HFFc6 (cell line): ENCODE data around the gene PLXDC1. TPM values are rescaled to one million over a fixed set of nuclear protein-coding genes. Genes with fewer than 3 reads are reported as not detected.

ENCODE experiments used
- DNase-seq: peaks from one replicate; pipeline ENCODE4 v3.0.0-alpha.2; 2018
- H3K27ac Mint-ChIP-seq: 2 replicates; pipeline ENCODE4 v1.8.0; 2020; ENCODE audit warnings: mild to moderate bottlenecking, mixed read lengths
- H3K27me3 Mint-ChIP-seq: 2 replicates; pipeline ENCODE4 v1.8.0; 2021; ENCODE audit warnings: mild to moderate bottlenecking, moderate library complexity, mixed read lengths; ENCODE audit not compliant: insufficient read depth
- H3K36me3 Mint-ChIP-seq: 2 replicates; pipeline ENCODE4 v1.8.0; 2021; ENCODE audit warnings: low read depth, mixed read lengths
- H3K4me1 Mint-ChIP-seq: 2 replicates; pipeline ENCODE4 v1.8.0; 2020; ENCODE audit warnings: low read depth, mixed read lengths
- H3K4me3 Mint-ChIP-seq: 2 replicates; pipeline ENCODE4 v1.8.0; 2020; ENCODE audit warnings: mild to moderate bottlenecking, moderate library complexity, mixed read lengths
- H3K9me3 Mint-ChIP-seq: 2 replicates; pipeline ENCODE4 v1.8.0; 2020; ENCODE audit warnings: mild to moderate bottlenecking, mixed read lengths
- total RNA-seq, 6 experiments: library from RNA; stranded (reverse); fragmentation: NEBNext Ultra II Directional; extraction: Animal tissue kit (Norgen Biotek cat#: 25700); gene quantifications; 2 replicates in 1 of 6; 3 replicates in 5 of 6; pipeline ENCODE4 v1.2.3, GENCODE V29; 2021
- TF ChIP-seq, protein P1 (sequence below): fragments of 200-600 bp; sonication (generic); IDR thresholded peaks from 2 replicates; pipeline ENCODE4 v1.5.0; 2021; ENCODE audit warnings: antibody characterized with exemption, mild to moderate bottlenecking

PLXDC1 gene
- total RNA-seq, 6 experiments from 2014 or later, result 0.20 to 2.2 (median 0.69) TPM

DNA sequence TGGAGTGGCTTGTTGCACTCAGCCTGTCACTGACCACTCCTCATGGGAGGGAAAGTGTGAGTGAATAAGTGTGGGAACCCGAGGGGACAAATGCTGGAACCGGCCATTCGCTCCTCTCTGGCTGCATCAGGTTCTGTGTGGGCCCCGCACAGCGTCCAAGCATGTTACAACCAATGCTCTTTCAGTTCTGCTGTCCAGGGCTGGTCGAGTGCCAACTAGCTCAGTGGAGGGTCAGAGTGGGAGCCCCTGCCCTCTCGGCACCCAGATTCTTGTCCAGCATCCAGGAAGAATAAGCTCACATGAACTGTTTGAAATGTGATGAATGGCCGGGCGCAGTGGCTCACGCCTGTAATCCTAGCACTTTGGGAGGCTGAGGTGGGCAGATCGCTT is 135.9 kb downstream of the PLXDC1 start:
- H3K4me1 Mint-ChIP-seq, result peaks cover 30% of the 10 kb centered on the region
- TF ChIP-seq, protein P1, sequence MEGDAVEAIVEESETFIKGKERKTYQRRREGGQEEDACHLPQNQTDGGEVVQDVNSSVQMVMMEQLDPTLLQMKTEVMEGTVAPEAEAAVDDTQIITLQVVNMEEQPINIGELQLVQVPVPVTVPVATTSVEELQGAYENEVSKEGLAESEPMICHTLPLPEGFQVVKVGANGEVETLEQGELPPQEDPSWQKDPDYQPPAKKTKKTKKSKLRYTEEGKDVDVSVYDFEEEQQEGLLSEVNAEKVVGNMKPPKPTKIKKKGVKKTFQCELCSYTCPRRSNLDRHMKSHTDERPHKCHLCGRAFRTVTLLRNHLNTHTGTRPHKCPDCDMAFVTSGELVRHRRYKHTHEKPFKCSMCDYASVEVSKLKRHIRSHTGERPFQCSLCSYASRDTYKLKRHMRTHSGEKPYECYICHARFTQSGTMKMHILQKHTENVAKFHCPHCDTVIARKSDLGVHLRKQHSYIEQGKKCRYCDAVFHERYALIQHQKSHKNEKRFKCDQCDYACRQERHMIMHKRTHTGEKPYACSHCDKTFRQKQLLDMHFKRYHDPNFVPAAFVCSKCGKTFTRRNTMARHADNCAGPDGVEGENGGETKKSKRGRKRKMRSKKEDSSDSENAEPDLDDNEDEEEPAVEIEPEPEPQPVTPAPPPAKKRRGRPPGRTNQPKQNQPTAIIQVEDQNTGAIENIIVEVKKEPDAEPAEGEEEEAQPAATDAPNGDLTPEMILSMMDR, result no peak
- DNase-seq, result no peak
- H3K27ac Mint-ChIP-seq, result no peak overlapping the region
- H3K9me3 Mint-ChIP-seq, result peaks cover 11% of the 10 kb centered on the region; the same call in 1 of the 2 replicates
- H3K36me3 Mint-ChIP-seq, result no peaks in the 10 kb centered on the region; the same call in 1 of the 2 replicates
- H3K4me3 Mint-ChIP-seq, result no peak overlapping the region
- H3K27me3 Mint-ChIP-seq, result no peaks in the 10 kb centered on the region; the same call in 1 of the 2 replicates

DNA sequence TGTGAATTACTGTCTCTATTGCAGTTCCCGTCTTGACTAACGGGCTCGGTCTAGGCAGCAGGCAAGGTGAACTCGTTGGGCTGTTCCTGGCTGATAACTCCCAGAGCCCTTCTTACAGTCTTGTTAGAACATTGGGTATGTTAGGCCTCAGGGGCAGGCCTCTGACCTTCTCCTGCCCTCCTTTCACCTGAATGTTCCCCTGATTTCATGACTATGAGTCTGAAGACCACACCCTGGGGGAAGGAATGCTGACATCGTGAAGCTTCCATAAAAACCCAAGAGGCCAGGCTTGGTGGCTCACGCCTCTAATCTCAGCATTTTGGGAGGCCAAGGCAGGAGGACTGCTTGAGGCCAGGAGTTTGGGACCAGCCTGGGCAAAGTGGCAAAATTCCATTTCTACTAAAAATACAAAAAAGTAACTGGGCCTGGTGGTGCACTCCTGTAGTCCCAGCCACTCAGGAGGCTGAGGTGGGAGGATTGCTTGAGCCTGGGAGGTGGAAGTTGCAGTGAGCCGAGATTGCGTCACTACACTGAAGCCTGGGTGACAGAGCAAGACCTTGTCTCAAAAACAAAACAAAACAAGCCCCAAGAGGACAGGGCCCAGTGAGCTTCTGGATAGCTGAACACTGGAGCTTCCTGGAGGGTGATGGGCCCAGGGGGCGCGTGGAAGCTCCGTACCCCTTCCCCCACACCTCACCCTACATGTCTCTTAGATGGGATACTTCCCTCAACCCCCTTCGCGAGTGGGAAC is 136.5 kb downstream of the PLXDC1 start:
- H3K27ac Mint-ChIP-seq, result peak overlapping the region; percentile 65
- peaks cover 30% of the 10 kb centered on the region for H3K4me1 Mint-ChIP-seq
- TF ChIP-seq, protein P1, result 0 out of 2 replicates have a peak, but pooled peaks have one; percentile 12
- H3K4me3 Mint-ChIP-seq, result no peak overlapping the region
- H3K27me3 Mint-ChIP-seq, result no peaks in the 10 kb centered on the region; the same call in 1 of the 2 replicates
- H3K36me3 Mint-ChIP-seq, result no peaks in the 10 kb centered on the region; the same call in 1 of the 2 replicates
- DNase-seq, result no peak
- peaks cover 11% of the 10 kb centered on the region; the same call in 1 of the 2 replicates for H3K9me3 Mint-ChIP-seq

DNA sequence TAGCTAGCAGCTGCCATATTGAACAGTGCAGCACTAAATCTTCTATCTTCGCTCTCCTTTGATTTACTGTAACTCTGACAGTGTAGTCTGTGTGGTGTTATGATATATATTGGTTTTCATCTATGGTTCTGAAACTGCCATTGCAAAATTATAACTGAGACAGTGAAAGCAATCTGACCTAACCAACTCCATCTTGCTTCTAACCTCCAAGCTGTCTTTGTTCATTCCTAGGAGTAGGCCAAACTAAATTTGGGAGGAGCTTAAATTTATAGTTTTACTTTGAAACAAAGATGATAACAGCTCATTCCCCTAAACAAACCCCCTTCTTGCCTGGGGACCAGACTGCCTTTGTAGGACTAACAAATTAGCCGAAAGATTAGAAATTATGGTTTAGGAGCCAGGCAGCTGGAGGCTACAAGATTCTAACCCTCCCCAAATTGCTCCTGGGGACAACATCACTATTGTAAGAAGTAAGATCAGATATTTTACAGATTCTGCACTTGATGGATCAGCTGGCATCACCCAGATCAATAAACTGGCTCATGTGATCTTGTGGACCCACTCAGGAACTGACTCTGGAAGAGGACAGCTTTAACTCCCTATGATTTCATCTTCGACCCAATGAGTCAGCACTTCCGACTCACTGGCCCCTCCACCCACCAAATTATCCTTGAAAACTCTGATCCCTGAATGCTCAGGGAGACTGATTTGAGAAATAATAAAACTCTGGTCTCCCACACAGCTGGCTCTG is 137.2 kb downstream of the PLXDC1 start:
- DNase-seq, result peak; percentile 31
- Mint-ChIP-seq H3K9me3 (peaks cover 5% of the 10 kb centered on the region; the same call in 1 of the 2 replicates), H3K36me3 (no peaks in the 10 kb centered on the region; the same call in 1 of the 2 replicates), H3K4me3 (no peak overlapping the region), H3K4me1 (peaks cover 30% of the 10 kb centered on the region), H3K27ac (peak overlapping the region; percentile 65), H3K27me3 (no peaks in the 10 kb centered on the region; the same call in 1 of the 2 replicates)
- TF ChIP-seq, protein P1, result no peak

Other genes starting within 250 kb of the PLXDC1 start
- not detected for gene FBXO47, start 184.2 kb downstream of the PLXDC1 start, total RNA-seq
- not detected for gene ARL5C, start 14.5 kb upstream of the PLXDC1 start, total RNA-seq
- gene CACNB1, start 46.0 kb upstream of the PLXDC1 start, total RNA-seq, result 1 to 10 TPM; 5.1 to 7.0 (median 6.1) TPM
- 1,000 to 10,000 TPM; 1,574 to 1,911 (median 1,762) TPM for gene RPL19, start 48.6 kb upstream of the PLXDC1 start, total RNA-seq
- gene STAC2, start 74.3 kb upstream of the PLXDC1 start, total RNA-seq, result not detected
- gene FBXL20, start 250.0 kb upstream of the PLXDC1 start, total RNA-seq, result 10 to 100 TPM; 13.4 to 19.5 (median 15.7) TPM